Measurements from ENCODE around the gene TMEM178B. TPM values are rescaled to one million over a fixed set of nuclear protein-coding genes. Genes with fewer than 3 reads are reported as not detected.

Gene TMEM178B
- polyA plus RNA-seq, 1 of the 3 experiments (the other 2 are of a cell fraction): 0.20 TPM

DNA sequence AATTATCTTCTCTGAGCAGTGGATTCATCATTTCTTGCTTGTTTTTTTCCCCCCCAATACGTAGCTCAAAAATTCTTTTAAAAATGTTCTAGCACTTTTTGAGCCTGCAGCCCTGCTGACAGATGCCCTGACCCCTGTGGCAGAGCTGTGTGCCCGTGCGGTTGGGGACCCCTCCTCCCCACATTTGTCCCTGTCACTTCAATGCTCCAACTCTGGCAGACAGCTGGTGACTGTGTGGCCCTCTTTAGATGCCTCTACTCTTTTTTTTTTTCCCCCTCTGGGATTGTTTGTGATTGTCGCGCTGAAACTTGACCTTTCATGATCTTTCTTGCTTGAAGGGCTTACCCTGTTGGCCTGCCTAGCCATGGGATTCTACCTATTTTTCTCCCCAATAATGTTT, 214.1 kb downstream of the TMEM178B start:
- 55% methylated on average over 5 of the region's 5 CpGs for WGBS (ENCODE audit: low lambda C conversion rate)
- H3K4me3 ChIP-seq (ENCODE audit: low read depth in 2 of 2, low read length in 1 of 2): no peak overlapping the region
- DNase-seq: no peak
- TF ChIP-seq MEF2A (IDR thresholded peaks at IDR 0.05; ENCODE audit: borderline replicate concordance, low read depth) (no peak), FOSL2 (IDR thresholded peaks at IDR 0.05; ENCODE audit: borderline replicate concordance, low read depth) (no peak), FOXM1 (IDR thresholded peaks at IDR 0.05; ENCODE audit: low read depth) (no peak), FOXJ3 (CRISPR knock-in tag; IDR thresholded peaks at IDR 0.05) (no peak), EP300 (IDR thresholded peaks at IDR 0.05; ENCODE audit: borderline replicate concordance in 1 of 2, low read depth in 1 of 2, low read length in 1 of 2) (no peak), TAF1 (IDR thresholded peaks at IDR 0.05; ENCODE audit: borderline replicate concordance, low read depth, low read length) (no peak), NFIC (IDR thresholded peaks at IDR 0.05; ENCODE audit: borderline replicate concordance) (no peak), NRF1 (IDR thresholded peaks at IDR 0.05; ENCODE audit: low read depth, low read length) (no peak), RCOR1 (IDR thresholded peaks at IDR 0.05; ENCODE audit: low read length) (no peak), TCF12 (IDR thresholded peaks at IDR 0.05) (no peak), POLR2AphosphoS5 (IDR thresholded peaks at IDR 0.05; ENCODE audit: low read depth, low read length) (no peak), EZH2phosphoT487 (IDR thresholded peaks at IDR 0.05; ENCODE audit: borderline replicate concordance, low read depth) (no peak), MXI1 (IDR thresholded peaks at IDR 0.05; ENCODE audit: low read depth, low read length) (no peak)
- TF ChIP-seq, protein P1, sequence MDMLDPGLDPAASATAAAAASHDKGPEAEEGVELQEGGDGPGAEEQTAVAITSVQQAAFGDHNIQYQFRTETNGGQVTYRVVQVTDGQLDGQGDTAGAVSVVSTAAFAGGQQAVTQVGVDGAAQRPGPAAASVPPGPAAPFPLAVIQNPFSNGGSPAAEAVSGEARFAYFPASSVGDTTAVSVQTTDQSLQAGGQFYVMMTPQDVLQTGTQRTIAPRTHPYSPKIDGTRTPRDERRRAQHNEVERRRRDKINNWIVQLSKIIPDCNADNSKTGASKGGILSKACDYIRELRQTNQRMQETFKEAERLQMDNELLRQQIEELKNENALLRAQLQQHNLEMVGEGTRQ (IDR thresholded peaks at IDR 0.05; ENCODE audit: borderline replicate concordance, low read depth, low read length): no peak
- TF ChIP-seq, protein P2, sequence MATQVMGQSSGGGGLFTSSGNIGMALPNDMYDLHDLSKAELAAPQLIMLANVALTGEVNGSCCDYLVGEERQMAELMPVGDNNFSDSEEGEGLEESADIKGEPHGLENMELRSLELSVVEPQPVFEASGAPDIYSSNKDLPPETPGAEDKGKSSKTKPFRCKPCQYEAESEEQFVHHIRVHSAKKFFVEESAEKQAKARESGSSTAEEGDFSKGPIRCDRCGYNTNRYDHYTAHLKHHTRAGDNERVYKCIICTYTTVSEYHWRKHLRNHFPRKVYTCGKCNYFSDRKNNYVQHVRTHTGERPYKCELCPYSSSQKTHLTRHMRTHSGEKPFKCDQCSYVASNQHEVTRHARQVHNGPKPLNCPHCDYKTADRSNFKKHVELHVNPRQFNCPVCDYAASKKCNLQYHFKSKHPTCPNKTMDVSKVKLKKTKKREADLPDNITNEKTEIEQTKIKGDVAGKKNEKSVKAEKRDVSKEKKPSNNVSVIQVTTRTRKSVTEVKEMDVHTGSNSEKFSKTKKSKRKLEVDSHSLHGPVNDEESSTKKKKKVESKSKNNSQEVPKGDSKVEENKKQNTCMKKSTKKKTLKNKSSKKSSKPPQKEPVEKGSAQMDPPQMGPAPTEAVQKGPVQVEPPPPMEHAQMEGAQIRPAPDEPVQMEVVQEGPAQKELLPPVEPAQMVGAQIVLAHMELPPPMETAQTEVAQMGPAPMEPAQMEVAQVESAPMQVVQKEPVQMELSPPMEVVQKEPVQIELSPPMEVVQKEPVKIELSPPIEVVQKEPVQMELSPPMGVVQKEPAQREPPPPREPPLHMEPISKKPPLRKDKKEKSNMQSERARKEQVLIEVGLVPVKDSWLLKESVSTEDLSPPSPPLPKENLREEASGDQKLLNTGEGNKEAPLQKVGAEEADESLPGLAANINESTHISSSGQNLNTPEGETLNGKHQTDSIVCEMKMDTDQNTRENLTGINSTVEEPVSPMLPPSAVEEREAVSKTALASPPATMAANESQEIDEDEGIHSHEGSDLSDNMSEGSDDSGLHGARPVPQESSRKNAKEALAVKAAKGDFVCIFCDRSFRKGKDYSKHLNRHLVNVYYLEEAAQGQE (IDR thresholded peaks at IDR 0.05; ENCODE audit: low read depth, low read length): no peak
- TF ChIP-seq, protein P3, sequence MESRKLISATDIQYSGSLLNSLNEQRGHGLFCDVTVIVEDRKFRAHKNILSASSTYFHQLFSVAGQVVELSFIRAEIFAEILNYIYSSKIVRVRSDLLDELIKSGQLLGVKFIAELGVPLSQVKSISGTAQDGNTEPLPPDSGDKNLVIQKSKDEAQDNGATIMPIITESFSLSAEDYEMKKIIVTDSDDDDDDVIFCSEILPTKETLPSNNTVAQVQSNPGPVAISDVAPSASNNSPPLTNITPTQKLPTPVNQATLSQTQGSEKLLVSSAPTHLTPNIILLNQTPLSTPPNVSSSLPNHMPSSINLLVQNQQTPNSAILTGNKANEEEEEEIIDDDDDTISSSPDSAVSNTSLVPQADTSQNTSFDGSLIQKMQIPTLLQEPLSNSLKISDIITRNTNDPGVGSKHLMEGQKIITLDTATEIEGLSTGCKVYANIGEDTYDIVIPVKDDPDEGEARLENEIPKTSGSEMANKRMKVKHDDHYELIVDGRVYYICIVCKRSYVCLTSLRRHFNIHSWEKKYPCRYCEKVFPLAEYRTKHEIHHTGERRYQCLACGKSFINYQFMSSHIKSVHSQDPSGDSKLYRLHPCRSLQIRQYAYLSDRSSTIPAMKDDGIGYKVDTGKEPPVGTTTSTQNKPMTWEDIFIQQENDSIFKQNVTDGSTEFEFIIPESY (IDR thresholded peaks at IDR 0.05; ENCODE audit: borderline replicate concordance, low read depth): no peak
- TF ChIP-seq, protein P4, sequence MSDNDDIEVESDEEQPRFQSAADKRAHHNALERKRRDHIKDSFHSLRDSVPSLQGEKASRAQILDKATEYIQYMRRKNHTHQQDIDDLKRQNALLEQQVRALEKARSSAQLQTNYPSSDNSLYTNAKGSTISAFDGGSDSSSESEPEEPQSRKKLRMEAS (IDR thresholded peaks at IDR 0.05; ENCODE audit: low read depth): no peak
- TF ChIP-seq, protein P5, sequence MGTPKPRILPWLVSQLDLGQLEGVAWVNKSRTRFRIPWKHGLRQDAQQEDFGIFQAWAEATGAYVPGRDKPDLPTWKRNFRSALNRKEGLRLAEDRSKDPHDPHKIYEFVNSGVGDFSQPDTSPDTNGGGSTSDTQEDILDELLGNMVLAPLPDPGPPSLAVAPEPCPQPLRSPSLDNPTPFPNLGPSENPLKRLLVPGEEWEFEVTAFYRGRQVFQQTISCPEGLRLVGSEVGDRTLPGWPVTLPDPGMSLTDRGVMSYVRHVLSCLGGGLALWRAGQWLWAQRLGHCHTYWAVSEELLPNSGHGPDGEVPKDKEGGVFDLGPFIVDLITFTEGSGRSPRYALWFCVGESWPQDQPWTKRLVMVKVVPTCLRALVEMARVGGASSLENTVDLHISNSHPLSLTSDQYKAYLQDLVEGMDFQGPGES (IDR thresholded peaks at IDR 0.05; ENCODE audit: low read depth, low read length): no peak
- TF ChIP-seq, protein P6, sequence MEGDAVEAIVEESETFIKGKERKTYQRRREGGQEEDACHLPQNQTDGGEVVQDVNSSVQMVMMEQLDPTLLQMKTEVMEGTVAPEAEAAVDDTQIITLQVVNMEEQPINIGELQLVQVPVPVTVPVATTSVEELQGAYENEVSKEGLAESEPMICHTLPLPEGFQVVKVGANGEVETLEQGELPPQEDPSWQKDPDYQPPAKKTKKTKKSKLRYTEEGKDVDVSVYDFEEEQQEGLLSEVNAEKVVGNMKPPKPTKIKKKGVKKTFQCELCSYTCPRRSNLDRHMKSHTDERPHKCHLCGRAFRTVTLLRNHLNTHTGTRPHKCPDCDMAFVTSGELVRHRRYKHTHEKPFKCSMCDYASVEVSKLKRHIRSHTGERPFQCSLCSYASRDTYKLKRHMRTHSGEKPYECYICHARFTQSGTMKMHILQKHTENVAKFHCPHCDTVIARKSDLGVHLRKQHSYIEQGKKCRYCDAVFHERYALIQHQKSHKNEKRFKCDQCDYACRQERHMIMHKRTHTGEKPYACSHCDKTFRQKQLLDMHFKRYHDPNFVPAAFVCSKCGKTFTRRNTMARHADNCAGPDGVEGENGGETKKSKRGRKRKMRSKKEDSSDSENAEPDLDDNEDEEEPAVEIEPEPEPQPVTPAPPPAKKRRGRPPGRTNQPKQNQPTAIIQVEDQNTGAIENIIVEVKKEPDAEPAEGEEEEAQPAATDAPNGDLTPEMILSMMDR (IDR thresholded peaks at IDR 0.05): no peak
- TF ChIP-seq, protein P7, sequence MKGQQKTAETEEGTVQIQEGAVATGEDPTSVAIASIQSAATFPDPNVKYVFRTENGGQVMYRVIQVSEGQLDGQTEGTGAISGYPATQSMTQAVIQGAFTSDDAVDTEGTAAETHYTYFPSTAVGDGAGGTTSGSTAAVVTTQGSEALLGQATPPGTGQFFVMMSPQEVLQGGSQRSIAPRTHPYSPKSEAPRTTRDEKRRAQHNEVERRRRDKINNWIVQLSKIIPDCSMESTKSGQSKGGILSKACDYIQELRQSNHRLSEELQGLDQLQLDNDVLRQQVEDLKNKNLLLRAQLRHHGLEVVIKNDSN (IDR thresholded peaks at IDR 0.05; ENCODE audit: borderline replicate concordance, low read depth): no peak
- no peak overlapping the region for H2AFZ ChIP-seq (ENCODE audit: low read depth)
- H3K79me2 ChIP-seq (ENCODE audit: insufficient read depth): no peaks in the 10 kb centered on the region
- H3K4me1 ChIP-seq (ENCODE audit: control insufficient read depth in 1 of 2, insufficient read depth in 2 of 2, low read depth in 1 of 2, low read length in 1 of 2): peaks cover 0 to 5% of the 10 kb centered on the region in 2 experiments; a peak in 1 of 4 replicates
- ChIA-PET POLR2A (no interaction called here), CTCF (interaction anchor here (2.2 kb wide), 1 partner anchor 246 kb away, joined by 6 read pairs; no protein-coding TSS in a partner anchor)
- no peaks in the 10 kb centered on the region for H3F3A ChIP-seq (replicated peaks; ENCODE audit: insufficient read depth)
- no peak overlapping the region for H3K9ac ChIP-seq
- no peaks in the 10 kb centered on the region for H3K9me3 ChIP-seq
- H3K4me2 ChIP-seq: no peak overlapping the region
- no peaks in the 10 kb centered on the region for H3K27me3 ChIP-seq (ENCODE audit: insufficient read depth)
- H3K36me3 ChIP-seq (replicated peaks in 1 of 2; ENCODE audit: control insufficient read depth in 1 of 2, insufficient read depth in 2 of 2, low read length in 1 of 2): no peaks in the 10 kb centered on the region
- H3K9me2 ChIP-seq: no peaks in the 10 kb centered on the region
- no peak overlapping the region for H3K27ac ChIP-seq (ENCODE audit: low read depth in 2 of 2, low read length in 1 of 2)
- no peaks in the 10 kb centered on the region for H4K20me1 ChIP-seq (ENCODE audit: insufficient read depth)

All from SK-N-SH (cell line).